OCI-LY7 (cell line): Measurements from ENCODE around the gene ADAMTS2. TPM values are rescaled to one million over a fixed set of nuclear protein-coding genes. Genes with fewer than 3 reads are reported as not detected.

Source experiments
- BruUV-seq: library from RNA; stranded (reverse); fragments of 400-500 nt; replicated peaks from 2 replicates; lab custom pipeline; 2021; lab: Mats Ljungman, UMichigan
- CTCF ChIA-PET: fragments of 300-600 bp; sonication (Branson Sonifier 250); formaldehyde crosslinking; loops from one replicate; lab custom pipeline; 2022; ENCODE audit warnings: antibody characterized with exemption; ENCODE audit not compliant: unreplicated experiment; lab: Charles Lee
- POLR2A ChIA-PET: fragments of 300-600 bp; sonication (Branson Sonifier 250); formaldehyde crosslinking; loops from one replicate; lab custom pipeline; 2022; ENCODE audit warnings: antibody characterized with exemption; lab: Charles Lee
- DNase-seq: peaks from one replicate; pipeline ENCODE4 v3.0.0-alpha.2; 2015; ENCODE audit warnings: low spot score
- H2AFZ ChIP-seq: fragments of 200-600 bp; sonication (generic), shearing (Covaris generic); 2 replicates; pipeline ENCODE4 v1.6.1; 2014; ENCODE audit warnings: mild to moderate bottlenecking, antibody characterized with exemption, low read length, moderate library complexity
- H3K27ac ChIP-seq: fragments of 200-600 bp; sonication (generic); 2 replicates; pipeline ENCODE4 v1.5.1; 2014; ENCODE audit warnings: mixed run types, low read depth, mild to moderate bottlenecking, moderate library complexity, low read length, inconsistent platforms; ENCODE audit not compliant: poor library complexity, severe bottlenecking
- H3K36me3 ChIP-seq: fragments of 200-600 bp; sonication (generic); 2 replicates; pipeline ENCODE4 v1.6.1; 2014; ENCODE audit warnings: mild to moderate bottlenecking, antibody characterized with exemption, low read length, moderate library complexity, mixed read lengths; ENCODE audit not compliant: insufficient read depth
- H3K4me1 ChIP-seq: fragments of 200-600 bp; sonication (generic); 2 replicates; pipeline ENCODE4 v1.5.1; 2014; ENCODE audit warnings: mild to moderate bottlenecking, low read length; ENCODE audit not compliant: insufficient read depth, poor library complexity, severe bottlenecking
- H3K4me2 ChIP-seq: fragments of 200-600 bp; sonication (generic); 2 replicates; pipeline ENCODE4 v1.6.1; 2014; ENCODE audit warnings: mild to moderate bottlenecking, low read length
- H3K4me3 ChIP-seq: fragments of 200-600 bp; sonication (generic); 2 replicates; pipeline ENCODE4 v1.5.1; 2014; ENCODE audit warnings: mild to moderate bottlenecking, low read depth, low read length; ENCODE audit not compliant: poor library complexity, severe bottlenecking
- H3K79me2 ChIP-seq: fragments of 200-600 bp; sonication (generic); 2 replicates; pipeline ENCODE4 v1.6.1; 2016; ENCODE audit warnings: low read depth, mild to moderate bottlenecking, low read length, moderate library complexity, mixed read lengths; ENCODE audit not compliant: insufficient read depth
- H3K9me2 ChIP-seq: fragments of 200-600 bp; sonication (generic); 2 replicates; pipeline ENCODE4 v1.6.1; 2016; ENCODE audit warnings: mild to moderate bottlenecking, low read length, mixed read lengths; ENCODE audit not compliant: insufficient read depth
- H3K9me3 ChIP-seq: fragments of 200-600 bp; sonication (generic); 2 replicates; pipeline ENCODE4 v1.6.1; 2014; ENCODE audit warnings: mild to moderate bottlenecking, mixed run types, low read length, mixed read lengths
- H4K20me1 ChIP-seq: fragments of 200-600 bp; sonication (generic); 2 replicates; pipeline ENCODE4 v1.6.1; 2014; ENCODE audit warnings: mild to moderate bottlenecking, antibody characterized with exemption, low read length, moderate library complexity, mixed read lengths; ENCODE audit not compliant: insufficient read depth
- EZH2phosphoT487 ChIP-seq: fragments of 200-600 bp; sonication (generic); IDR thresholded peaks from 2 replicates; pipeline ENCODE4 v1.6.1; 2018; ENCODE audit warnings: low read depth, borderline replicate concordance, mild to moderate bottlenecking, mixed run types, antibody characterized with exemption, low read length, moderate library complexity, mixed read lengths
- intact Hi-C: fragments of 100-400 bp; cut with micrococcal nuclease; formaldehyde crosslinking; loops from one replicate; pipeline ENCODE4 v1.10.0; 2022; ENCODE audit not compliant: unreplicated experiment
- total RNA-seq, 2 experiments: library from RNA; depleted of rRNA in 1 of 2; stranded (reverse); fragments of >200 nt in 1 of 2; shearing (Covaris generic) in 1 of 2; gene quantifications; 2 replicates each; pipeline ENCODE4 v1.2.3, GENCODE V29; 2014 to 2022
- TF ChIP-seq, protein P1 (sequence below): fragments of 200-600 bp; sonication (generic); conservative IDR thresholded peaks from 2 replicates; pipeline ENCODE4 v1.5.1; 2014; ENCODE audit warnings: mild to moderate bottlenecking, antibody characterized with exemption, low read length, moderate library complexity, mixed read lengths

Gene ADAMTS2
- total RNA-seq, 2 experiments from 2014 or later, result not detected

- intact Hi-C loops, result no loop called here
- Histone ChIP-seq H3K36me3 (no peaks in the 10 kb centered on the region), H4K20me1 (no peaks in the 10 kb centered on the region), H2AFZ (no peak overlapping the region), H3K4me1 (no peaks in the 10 kb centered on the region), H3K9me3 (no peaks in the 10 kb centered on the region), H3K4me3 (no peak overlapping the region), H3K79me2 (no peaks in the 10 kb centered on the region), H3K4me2 (no peak overlapping the region), H3K27ac (no peak overlapping the region), H3K9me2 (no peaks in the 10 kb centered on the region)
- DNase-seq, result no peak
- BruUV-seq, result no TSS peak
- TF ChIP-seq, protein P1, sequence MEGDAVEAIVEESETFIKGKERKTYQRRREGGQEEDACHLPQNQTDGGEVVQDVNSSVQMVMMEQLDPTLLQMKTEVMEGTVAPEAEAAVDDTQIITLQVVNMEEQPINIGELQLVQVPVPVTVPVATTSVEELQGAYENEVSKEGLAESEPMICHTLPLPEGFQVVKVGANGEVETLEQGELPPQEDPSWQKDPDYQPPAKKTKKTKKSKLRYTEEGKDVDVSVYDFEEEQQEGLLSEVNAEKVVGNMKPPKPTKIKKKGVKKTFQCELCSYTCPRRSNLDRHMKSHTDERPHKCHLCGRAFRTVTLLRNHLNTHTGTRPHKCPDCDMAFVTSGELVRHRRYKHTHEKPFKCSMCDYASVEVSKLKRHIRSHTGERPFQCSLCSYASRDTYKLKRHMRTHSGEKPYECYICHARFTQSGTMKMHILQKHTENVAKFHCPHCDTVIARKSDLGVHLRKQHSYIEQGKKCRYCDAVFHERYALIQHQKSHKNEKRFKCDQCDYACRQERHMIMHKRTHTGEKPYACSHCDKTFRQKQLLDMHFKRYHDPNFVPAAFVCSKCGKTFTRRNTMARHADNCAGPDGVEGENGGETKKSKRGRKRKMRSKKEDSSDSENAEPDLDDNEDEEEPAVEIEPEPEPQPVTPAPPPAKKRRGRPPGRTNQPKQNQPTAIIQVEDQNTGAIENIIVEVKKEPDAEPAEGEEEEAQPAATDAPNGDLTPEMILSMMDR, result no peak
- TF ChIP-seq EZH2phosphoT487, result no peak
- POLR2A ChIA-PET, result no interaction called here
- CTCF ChIA-PET, result no interaction called here
Observed at GRCh38 chr5:179152144-179152895, 192.9 kb downstream of the ADAMTS2 start.

DNA sequence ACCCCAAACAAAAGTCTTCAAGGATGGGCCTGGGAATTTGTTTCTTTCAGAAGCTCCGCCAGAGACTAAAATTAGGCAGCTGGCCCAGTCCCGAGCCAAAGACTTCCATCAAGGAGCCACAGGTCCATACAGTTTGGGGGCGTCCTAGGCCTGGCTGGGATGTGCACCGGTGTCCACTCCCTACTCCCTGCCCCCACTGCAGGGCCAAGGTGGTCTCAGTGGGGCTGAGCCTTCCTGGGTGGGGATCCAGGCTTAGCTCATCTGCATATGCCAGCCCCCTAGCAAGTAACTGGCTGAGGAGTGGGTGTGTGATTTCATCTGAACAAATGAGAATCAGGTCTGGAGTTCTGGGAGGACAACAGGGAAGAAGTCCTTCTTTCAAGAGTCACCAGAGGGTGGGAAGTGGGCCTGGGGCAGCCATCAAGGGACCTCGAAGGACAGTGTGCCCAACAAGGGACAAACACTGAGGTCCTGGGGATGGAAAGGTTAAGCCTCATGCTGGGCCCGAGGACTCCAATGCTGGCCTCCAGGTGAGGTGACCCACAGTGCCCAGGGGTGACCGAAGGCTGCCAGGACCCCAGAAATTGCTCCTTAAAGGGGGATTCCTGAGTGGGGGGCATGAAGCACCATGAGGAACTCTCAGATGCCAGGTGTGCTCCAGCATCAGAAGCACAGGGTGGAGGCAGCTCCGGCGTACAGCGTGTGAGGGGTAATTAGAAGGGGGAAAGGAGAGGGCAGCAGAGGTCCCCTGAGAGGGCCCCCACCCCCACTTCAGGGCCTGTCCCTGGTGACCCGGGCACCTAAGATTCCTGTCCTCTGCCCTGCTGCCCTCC, 193.8 kb downstream of the ADAMTS2 start:
- CTCF ChIA-PET, result no interaction called here
- Histone ChIP-seq H3K9me2 (no peaks in the 10 kb centered on the region), H3K4me3 (no peak overlapping the region), H3K79me2 (no peaks in the 10 kb centered on the region), H3K4me2 (no peak overlapping the region), H2AFZ (no peak overlapping the region), H3K36me3 (no peaks in the 10 kb centered on the region), H3K4me1 (no peaks in the 10 kb centered on the region), H4K20me1 (no peaks in the 10 kb centered on the region), H3K27ac (no peak overlapping the region), H3K9me3 (no peaks in the 10 kb centered on the region)
- TF ChIP-seq, protein P1, result no peak
- intact Hi-C loops, result no loop called here
- BruUV-seq, result no TSS peak
- POLR2A ChIA-PET, result no interaction called here
- DNase-seq, result no peak

DNA sequence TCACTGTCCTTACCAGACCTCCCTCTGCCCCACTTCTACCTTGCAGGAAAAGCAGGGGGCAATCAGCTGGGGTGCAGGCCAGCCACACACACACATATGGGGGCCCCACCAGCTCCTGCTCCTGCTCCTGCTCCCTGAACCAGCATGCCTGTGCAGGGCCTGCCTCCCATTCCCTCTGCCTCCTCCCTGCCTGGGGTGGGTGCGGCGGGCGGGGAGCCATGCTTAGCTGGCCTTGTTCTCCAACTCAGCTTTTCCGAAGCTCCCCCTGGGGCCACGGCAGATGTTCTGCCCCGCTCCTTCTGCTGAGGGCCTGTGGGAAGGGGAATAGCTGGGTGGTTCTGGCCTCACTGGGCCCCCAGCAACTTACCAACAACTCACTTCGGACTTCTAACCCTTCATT, 195.2 kb downstream of the ADAMTS2 start:
- Histone ChIP-seq H3K9me2 (no peaks in the 10 kb centered on the region), H3K27ac (no peak overlapping the region), H4K20me1 (no peaks in the 10 kb centered on the region), H3K4me2 (no peak overlapping the region), H3K36me3 (no peaks in the 10 kb centered on the region), H3K79me2 (no peaks in the 10 kb centered on the region), H3K9me3 (no peaks in the 10 kb centered on the region), H3K4me3 (no peak overlapping the region), H2AFZ (no peak overlapping the region), H3K4me1 (no peaks in the 10 kb centered on the region)
- no peak for TF ChIP-seq EZH2phosphoT487
- TF ChIP-seq, protein P1, result no peak
- ChIA-PET CTCF (no interaction called here), POLR2A (no interaction called here)
- intact Hi-C loops, result no loop called here
- DNase-seq, result no peak
- no TSS peak for BruUV-seq
